Transverse colon (tissue), 3 donors: ENCODE data around the gene EPHA2.

Source experiments
- CTCF ChIP-seq, 5 experiments: fragments of 200-600 bp in 3 of 5; fragments of 450-650 bp in 2 of 5; sonication (generic) in 3 of 5; IDR thresholded peaks; 1 replicate in 2 of 5; 2 replicates in 3 of 5; pipeline ENCODE4 v1.5.1; 2016 to 2017; ENCODE audit warnings: antibody characterized with exemption in 5 of 5, inconsistent platforms in 3 of 5, mild to moderate bottlenecking in 2 of 5, moderate library complexity in 1 of 5
- POLR2A ChIP-seq: fragments of 450-650 bp; IDR thresholded peaks from one replicate; pipeline ENCODE4 v1.6.1; 2016; ENCODE audit warnings: antibody characterized with exemption, mild to moderate bottlenecking, moderate library complexity

GRCh38 chr1:16116625-16117024, 39.2 kb downstream of the EPHA2 start:
- no peak for TF ChIP-seq CTCF (IDR thresholded peaks at IDR 0.05)
- TF ChIP-seq POLR2A = no peak
